ENCODE measurements around the gene PWP1. TPM values are rescaled to one million over a fixed set of nuclear protein-coding genes. Genes with fewer than 3 reads are reported as not detected.

Gene PWP1
- total RNA-seq, 1 experiment from 2014 or later: 49.7 TPM

DNA sequence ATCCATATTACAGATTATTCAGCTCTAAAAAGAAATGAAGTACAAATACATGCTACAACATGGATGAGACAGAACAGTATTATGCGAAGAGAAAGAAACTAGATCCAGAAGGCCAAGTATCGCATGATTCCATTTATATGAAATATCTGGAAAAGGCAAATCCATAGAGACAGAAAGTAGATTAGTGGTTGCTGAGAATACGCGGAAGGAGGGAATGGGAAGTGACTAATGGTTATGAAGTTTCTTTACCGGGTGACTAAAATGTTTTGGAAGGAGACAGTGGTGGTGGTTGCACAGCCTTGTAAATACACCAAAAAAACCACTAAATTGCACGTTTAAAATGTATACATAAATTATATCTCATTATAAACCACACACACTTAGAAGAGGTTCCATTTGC lies 62.9 kb downstream of the PWP1 start:
- no peaks in the 10 kb centered on the region for H3K27me3 Mint-ChIP-seq (ENCODE audit: low read depth)
- Histone ChIP-seq H3K23ac (ENCODE audit: insufficient read length, low read depth, low read length) (no peak overlapping the region), H3K23me2 (ENCODE audit: insufficient read length, low read depth, low read length, poor library complexity, severe bottlenecking) (no peaks in the 10 kb centered on the region), H3T11ph (ENCODE audit: low read length) (no peak overlapping the region), H3K4ac (ENCODE audit: low read depth, low read length) (no peak overlapping the region), H3K9me3 (ENCODE audit: control insufficient read depth, low read depth, low read length) (no peaks in the 10 kb centered on the region), H3K79me2 (ENCODE audit: insufficient read depth, low read length) (no peaks in the 10 kb centered on the region), H4K91ac (ENCODE audit: insufficient read length, low read depth, low read length) (no peak overlapping the region), H3K4me2 (ENCODE audit: insufficient read depth, insufficient read length, low read length) (no peak overlapping the region), H3K27ac (ENCODE audit: insufficient read length, low read depth, low read length) (no peak overlapping the region), H2AK5ac (ENCODE audit: insufficient read length, low read length) (no peak overlapping the region), H3K4me1 (ENCODE audit: insufficient read depth, low read length) (no peaks in the 10 kb centered on the region), H3K27me3 (ENCODE audit: insufficient read depth, low read length) (no peaks in the 10 kb centered on the region), H4K20me1 (ENCODE audit: control insufficient read depth, insufficient read depth, insufficient read length) (no peaks in the 10 kb centered on the region), H2BK20ac (ENCODE audit: low read depth, low read length, poor library complexity, severe bottlenecking) (no peak overlapping the region), H4K8ac (replicated peaks; ENCODE audit: insufficient read length, low read depth, low read length) (no peak overlapping the region), H3K9ac (ENCODE audit: extremely low read depth, insufficient read length, low read length) (no peak overlapping the region), H2BK120ac (ENCODE audit: low read depth, low read length, poor library complexity, severe bottlenecking) (no peak overlapping the region), H4K5ac (ENCODE audit: insufficient read length, low read depth, low read length) (no peak overlapping the region), H3K14ac (ENCODE audit: insufficient read depth, low read length) (no peak overlapping the region), H2AFZ (ENCODE audit: low read length) (no peak overlapping the region), H2BK12ac (ENCODE audit: insufficient read length, low read depth, low read length) (no peak overlapping the region), H2BK5ac (ENCODE audit: insufficient read length, low read length) (no peak overlapping the region), H3K79me1 (ENCODE audit: insufficient read depth, low read depth, low read length, poor library complexity, severe bottlenecking) (peaks cover 5% of the 10 kb centered on the region), H3K56ac (ENCODE audit: insufficient read length, low read depth, low read length) (no peak overlapping the region), H2BK15ac (ENCODE audit: low read depth, low read length) (no peak overlapping the region), H3K18ac (ENCODE audit: insufficient read length, low read depth, low read length) (no peak overlapping the region)
- no peaks in the 10 kb centered on the region for H3K9me3 Mint-ChIP-seq
- no peak overlapping the region for H3K4me3 Mint-ChIP-seq
- TF ChIP-seq, protein P1, sequence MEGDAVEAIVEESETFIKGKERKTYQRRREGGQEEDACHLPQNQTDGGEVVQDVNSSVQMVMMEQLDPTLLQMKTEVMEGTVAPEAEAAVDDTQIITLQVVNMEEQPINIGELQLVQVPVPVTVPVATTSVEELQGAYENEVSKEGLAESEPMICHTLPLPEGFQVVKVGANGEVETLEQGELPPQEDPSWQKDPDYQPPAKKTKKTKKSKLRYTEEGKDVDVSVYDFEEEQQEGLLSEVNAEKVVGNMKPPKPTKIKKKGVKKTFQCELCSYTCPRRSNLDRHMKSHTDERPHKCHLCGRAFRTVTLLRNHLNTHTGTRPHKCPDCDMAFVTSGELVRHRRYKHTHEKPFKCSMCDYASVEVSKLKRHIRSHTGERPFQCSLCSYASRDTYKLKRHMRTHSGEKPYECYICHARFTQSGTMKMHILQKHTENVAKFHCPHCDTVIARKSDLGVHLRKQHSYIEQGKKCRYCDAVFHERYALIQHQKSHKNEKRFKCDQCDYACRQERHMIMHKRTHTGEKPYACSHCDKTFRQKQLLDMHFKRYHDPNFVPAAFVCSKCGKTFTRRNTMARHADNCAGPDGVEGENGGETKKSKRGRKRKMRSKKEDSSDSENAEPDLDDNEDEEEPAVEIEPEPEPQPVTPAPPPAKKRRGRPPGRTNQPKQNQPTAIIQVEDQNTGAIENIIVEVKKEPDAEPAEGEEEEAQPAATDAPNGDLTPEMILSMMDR (conservative IDR thresholded peaks at IDR 0.05): no peak
- peaks cover 16 to 52% (median 43%) of the 10 kb centered on the region in 3 experiments; a peak in 6 of 7 replicates for H3K36me3 Mint-ChIP-seq (ENCODE audit: insufficient read depth in 1 of 3, low read depth in 3 of 3)
- H3K27ac Mint-ChIP-seq: no peak overlapping the region
- H3K4me1 Mint-ChIP-seq: no peaks in the 10 kb centered on the region
- WGBS (ENCODE audit: extremely low coverage, insufficient read length, low lambda C conversion rate): no CpG with 5 or more reads among the region's 6 CpGs
- DNase-seq: no peak
